T-helper 1 cell (primary cell): ENCODE measurements around the gene NKPD1.

Source experiments
- DNase-seq, 5 donors: peaks; one replicate each; pipeline ENCODE4 v3.0.0-alpha.2; 2012 to 2020

Gene NKPD1

GRCh38 chr19:45117167-45117594 lies 43.6 kb downstream of the NKPD1 start:
- peak in 1 of 5 donors; percentile 31 for DNase-seq

- no peak for DNase-seq
These were observed 44.8 kb downstream of the NKPD1 start for GRCh38 chr19:45115809-45116615.

- no peak for DNase-seq
These were observed 46.7 kb downstream of the NKPD1 start for GRCh38 chr19:45114116-45114515.

- DNase-seq = no peak
These were observed 47.2 kb downstream of the NKPD1 start for GRCh38 chr19:45113628-45114027.

GRCh38 chr19:45112111-45112827 lies 48.5 kb downstream of the NKPD1 start:
- no peak for DNase-seq
